GM19452 (cell line): ENCODE data around the gene DMRT1.

Experiments used
- ATAC-seq: cut with Tn5 transposase; IDR thresholded peaks from one replicate; pipeline ENCODE4 v1.9.1; 2021; ENCODE audit not compliant: unreplicated experiment

DMRT1 gene

DNA sequence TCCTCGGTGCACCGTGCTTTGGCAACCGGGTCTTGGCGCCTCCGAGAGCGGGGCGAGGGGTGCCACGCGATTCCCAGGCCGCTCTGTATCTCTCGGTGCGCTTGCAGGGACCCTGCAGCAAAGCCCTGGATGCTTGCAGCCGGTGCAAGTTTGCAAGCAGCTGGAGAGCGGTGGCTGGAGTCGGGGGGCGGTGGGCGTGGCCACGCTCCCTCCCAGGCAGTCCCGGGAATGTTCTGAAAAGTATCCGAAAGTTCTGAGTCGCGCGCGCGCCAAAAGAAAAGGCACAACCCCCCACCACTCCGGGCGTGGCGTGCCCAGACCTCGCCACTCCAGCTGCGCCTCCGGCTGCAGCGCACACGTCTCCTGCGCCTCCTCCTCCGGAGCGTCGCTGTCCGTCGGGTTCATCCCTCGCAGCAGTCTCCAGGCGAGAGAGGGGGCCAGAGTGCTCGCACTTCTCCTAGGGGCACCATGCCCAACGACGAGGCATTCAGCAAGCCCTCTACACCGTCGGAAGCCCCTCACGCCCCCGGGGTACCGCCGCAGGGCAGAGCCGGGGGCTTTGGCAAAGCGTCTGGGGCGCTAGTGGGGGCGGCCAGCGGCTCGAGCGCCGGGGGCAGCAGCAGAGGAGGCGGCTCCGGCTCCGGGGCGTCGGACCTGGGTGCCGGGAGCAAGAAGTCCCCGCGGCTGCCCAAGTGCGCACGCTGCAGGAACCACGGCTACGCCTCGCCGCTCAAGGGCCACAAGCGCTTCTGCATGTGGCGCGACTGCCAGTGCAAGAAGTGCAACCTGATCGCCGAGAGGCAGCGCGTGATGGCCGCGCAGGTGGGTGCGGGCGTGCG lies at the start of gene DMRT1:
Gene DMRT1 (plus strand): TSS at position 327 of the 839 bp plus-strand sequence. CDS start 142 bp downstream, at position 469.
- no peak for ATAC-seq

DNA sequence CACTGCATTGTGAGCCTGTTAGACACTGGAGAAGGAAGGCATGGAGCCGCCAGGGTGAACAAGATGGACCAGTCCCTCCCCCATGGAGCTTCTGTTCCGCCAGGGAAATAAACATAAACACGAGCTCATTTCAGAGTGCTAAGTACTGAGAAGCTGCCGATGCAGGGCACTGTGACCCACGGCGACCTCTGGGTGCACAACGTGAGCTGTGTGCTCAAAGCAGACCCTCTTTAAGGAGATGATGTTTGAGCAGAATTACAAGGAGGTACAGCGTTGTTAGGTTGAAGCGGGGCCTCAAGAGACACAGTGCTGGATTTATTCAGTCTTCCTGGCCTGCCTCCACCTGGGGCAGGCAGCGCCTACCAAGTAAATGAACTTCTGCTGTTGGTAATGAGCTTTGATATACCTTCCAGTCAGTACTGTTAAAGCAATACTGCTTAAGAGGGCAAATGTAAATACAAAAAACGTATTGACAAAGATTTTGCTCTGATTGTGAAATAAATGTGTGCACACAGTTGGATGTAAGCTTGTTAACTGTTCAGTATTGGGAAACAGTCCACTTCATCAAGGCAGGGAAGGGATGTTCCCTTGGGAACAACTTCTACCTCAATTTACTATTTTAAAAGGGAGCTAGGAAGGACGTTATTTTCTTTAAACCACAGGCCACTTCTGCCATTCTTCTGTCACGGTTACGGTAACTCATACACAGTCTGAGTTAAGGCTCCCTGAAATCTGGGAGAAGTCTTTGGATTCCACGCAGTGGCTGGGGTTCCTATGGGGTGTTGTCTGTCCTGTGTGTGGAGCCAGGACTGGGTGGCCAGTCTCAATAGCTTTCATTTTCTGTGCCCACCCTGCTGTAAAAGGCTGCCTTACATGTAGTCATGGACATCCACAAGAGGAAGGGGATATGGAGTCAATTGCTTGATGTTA lies 48.9 kb upstream of the DMRT1 start:
- no peak for ATAC-seq

DNA sequence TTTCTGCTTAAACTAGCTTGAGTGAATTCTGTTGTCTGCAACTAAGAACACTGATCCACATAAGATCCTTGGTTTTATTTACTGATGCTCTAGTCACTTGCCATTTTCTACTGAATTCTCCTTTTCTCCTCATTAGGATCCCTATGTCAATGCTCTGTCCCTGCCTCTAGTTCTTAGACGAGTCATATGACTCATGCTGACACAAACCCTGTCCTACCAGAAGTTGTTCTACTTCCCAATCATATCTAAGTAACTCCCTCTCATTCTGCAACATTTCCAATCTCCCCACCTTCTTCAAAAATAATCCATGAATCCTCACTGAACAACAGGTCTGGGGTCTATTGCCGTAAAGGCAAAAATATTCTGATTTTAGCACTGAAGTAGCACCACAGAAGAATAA lies 47.1 kb upstream of the DMRT1 start:
- ATAC-seq: no peak

DNA sequence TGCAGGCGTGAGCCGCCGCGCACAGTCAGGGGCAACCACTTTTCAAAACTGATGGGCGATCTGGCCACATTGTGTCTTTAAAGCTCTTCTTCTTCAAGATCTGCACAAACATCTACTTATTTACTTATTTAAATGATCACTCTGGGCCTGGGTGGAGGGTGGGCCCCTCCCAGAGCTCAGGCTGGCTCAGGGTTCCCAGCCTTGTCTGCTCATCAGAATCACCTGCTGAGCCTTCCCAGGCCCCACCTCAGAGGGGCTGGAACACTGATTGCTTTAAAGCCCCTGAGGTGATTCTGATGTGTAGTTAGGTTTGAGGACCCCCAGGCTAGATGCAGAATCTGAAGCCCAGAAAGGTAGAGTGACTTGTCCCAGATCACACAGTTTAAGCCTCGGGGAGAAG lies 45.6 kb upstream of the DMRT1 start:
- ATAC-seq: no peak

DNA sequence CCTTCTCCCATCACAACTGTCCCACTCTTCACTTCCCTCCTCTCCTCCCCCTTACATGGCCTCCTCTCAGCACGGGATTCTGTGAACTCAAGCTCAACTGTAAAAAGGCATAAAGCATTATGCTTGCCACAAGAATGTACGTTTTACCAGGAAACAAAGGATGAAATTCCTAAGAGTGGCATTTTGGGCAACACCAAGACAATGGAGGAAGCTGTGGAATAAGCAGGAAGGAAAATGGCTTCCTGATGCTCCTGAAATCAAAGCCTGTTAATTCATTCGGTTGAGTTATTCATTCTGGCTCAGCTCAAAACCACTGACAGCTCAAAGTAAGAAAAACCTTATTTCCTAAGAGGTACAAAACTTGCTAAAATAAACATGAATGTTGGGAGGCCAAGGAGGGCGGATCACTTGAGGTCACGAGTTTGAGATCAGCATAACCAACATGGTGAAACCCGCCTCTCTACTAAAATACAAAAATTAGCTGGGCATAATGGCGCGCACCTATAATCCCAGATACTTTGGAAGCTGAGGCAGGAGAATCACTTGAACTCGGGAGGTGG lies 40.8 kb upstream of the DMRT1 start:
- ATAC-seq: no peak

DNA sequence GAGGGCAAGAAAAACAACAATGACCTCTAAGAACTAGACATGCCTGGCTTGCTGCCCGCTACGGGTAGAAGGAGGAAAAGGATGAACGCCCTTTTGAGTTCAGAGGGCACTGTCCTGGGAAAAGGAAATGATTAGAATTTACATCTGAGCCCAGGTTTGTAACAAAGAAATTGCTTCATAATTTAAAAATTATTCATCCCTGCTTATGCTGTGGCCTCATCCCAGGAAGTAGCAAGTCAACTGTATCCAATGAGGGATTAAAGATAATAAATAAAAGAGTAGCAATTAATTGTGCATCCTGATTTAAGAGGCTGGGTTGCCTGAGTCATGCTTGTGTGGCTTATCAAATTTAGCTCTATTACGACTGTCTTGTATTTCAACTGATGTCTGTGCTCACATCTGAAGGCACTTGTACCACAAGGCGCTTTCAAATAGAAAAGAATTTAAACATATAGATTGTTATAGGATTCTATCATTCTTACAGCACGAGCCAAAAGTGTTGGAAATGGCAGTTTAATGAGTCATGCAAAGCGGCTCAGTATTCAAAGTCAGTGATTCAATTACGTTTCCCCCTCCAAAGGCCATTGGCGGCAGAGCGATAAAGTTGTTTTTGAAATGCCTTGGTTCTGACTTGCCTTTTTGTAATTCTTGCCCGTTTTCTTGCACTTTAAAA lies 40.0 kb upstream of the DMRT1 start:
- no peak for ATAC-seq

DNA sequence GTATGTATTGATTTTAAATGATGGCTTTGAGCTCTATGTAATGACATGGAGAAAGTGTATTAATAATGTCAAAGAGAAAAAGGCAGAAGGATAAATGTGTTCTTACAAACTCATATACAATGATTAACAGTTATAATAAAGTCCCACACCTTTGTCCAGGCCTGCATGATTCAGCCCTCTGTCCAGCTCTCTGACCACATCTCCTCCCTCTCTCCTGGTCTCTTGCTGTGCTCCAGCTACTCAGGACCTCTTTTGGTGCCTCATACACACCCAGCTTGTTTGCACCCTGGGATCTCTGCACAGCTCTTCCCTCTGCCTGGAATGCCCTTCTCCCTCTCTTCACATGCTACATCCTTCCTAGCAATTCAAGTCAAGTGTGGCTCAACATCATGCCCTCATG lies 37.5 kb upstream of the DMRT1 start:
- ATAC-seq: no peak

DNA sequence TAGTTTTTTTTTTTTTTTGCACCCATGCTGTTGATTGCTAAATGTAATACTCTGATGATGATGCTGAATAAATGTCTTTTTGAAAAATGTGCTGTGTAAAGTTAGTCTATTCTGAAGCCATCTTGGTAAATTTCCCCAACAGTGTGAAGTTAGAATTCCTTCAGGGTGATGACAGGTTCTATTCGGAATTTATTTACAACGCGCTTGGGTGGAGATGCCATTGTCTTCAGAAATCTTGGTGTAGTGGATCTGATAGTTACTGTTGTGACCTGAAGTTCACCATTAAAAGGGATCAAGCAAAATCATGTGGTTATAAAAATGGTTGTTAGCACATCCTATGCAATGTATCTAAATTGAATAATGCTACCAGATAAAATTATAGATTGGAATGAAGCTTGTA lies 36.3 kb upstream of the DMRT1 start:
- ATAC-seq: no peak

DNA sequence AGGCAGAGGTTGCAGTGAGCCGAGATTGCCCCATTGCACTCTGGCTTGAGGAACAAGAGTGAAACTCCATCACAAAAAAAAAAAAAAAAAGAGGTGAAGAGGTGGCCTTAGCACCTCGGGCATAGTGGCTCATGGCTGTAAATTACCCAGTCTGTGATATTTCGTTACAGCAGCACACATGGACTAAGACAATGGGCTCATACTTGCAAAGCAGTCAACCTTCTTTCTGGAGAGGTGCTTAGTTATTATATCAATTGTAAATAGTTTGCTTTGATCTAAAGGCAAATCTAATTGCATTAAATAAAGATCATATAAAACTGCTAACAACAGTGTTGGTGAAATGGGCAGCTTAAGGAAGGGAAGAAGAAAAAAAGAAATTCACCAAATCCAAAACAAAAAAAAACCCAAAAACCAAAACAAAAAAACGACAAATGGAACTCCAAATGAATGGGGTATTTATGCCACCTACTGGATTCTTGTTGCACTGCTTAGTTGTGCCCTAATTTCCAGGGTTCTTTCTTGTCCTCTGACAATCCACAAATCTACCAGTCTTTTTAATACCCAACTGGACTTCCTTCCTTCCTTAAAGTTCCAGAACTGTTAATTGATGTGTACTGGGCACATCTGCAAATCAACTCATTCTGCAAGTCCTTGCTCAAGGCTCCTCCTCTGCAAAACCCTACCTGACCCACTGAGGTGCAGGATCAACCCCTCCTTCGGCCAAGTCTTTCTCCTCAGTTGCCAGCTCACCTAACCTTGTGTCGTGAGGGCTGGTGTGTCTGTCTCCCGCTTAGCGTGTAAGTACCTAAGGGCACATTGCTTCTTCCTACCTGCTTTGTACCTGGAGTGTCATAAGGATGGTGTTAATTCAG lies 35.0 kb upstream of the DMRT1 start:
- ATAC-seq: no peak

DNA sequence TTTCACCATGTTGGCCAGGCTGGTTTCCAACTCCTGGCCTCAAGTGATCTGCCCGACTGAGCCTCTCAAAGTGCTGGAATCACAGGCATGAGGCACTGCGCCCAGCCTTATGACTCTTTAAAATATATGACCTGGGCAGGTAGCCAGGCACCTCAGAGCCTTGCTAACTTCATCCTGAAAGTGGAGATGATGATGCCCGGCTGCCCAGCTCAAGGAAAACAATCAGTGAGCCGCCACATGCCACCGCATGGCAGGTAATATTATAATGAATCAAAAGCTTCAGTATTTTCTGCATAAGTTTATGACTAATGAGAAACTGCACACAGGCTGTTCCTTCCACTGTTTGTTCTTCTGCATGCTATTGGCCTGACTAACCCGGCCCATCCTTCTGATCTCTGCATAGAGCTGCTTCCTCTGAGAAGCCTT lies 30.4 kb upstream of the DMRT1 start:
- no peak for ATAC-seq

DNA sequence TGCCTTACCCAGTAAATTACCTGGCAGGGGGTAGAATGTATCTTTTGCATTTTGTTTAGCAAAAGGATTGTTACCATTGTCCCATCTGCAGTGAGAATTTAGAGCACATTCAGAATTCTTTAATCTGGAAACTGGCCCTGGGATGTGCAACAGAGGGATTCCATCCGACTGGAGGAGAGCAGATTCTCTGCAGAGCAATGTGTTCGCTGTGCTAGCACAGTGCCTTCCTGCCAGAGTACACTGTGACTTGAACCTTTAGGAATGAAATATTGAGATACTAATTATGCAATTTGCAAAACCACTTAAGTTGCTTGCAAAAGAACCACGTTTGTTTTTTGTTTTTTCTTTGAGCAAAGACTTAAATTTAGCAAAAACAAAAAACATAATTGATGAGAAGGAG lies 22.5 kb upstream of the DMRT1 start:
- no peak for ATAC-seq

DNA sequence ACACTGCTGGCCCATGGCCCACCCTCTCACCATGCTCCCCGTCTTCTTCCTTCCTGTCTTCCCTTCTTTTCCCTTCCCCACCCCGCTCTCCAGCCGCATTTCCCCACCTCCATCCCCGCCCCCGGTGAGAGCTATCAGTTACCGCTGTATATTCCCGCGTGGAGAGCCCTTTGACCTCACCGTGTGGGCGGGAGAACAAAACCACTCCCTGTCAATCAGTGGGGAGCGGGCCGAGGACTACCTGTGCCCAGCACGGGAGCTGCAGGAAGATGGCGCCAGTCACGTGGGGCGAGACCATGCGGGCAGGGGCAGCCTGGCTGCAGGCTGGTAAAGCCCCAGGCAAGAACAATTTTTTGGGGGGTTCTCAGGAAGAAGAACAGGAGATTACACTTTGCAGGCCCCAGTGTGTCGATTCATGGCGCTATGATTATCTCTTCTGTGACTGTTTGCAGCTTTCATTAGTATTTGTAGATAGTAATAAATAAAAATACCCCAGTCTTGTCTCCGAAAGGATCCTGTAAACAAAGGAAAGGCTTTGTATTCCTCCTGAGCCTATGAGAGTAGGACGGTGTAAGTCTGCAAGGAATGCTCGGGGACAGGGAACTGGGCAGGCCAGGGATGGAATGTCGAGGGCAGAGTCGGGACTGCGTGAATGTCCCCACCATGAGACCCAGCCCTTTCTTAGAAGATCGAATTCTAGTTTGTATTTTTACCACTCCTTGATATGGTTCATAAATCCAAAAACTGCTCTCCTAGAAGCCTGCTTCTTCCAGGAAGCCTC lies 14.8 kb upstream of the DMRT1 start:
- ATAC-seq: no peak

DNA sequence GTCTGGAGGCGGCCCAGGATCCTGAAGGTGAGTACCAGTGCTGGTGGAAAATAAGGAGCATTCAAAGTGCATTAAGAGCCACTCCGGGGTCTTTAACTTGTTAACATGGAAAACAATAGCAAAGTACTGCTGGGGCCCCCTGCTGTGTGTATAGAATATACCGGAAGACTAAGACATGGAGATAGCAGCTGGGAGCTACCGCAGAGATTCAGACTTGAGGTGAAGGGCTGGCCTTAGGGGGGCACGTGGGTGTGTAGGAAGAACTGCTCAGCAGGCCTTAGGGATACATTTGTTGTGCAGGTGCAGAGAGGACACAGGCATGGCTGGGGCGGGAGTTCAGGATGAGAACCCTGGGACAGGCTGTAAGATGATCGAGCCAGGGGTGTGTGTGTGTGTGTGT lies 1.2 kb upstream of the DMRT1 start:
- ATAC-seq: no peak

DNA sequence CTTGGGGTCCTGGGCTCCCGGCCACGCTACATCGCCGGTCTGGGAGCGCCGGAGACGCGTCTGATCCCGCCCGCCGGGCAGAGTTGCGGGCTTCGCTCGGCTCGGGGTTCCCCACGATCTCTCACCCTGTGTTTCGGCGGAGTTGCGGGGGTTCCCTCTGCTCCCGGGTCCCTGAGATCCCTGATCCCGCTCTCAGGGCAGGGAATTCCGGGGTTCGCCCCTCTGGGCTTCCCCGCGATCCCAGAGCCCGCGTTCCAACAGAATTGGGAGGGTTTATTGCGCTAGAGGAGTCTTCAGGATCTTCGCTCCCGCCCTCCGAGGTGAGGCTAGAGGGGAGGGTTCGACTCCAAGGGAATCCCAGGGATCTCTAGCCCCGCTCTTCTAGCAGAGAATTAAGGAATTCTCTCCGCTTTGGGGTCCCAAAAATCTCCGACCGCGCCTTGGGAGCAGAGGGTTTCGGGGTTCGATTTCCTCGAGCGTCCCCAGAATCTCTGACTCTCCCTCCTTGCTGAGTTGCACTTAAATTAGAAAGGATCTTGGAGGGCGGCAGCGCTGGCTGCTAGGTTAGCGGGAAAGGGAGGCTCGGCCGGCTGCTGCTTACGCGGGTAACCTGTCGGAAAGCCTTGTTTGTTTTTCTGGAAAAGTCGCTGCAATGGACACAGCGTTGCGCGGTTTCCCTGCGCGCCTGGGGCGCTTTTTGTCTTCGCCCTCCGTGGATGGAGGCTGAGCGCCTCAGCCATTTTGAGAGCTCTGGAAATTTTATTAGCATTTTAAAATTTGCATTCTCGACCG lies 1.3 kb downstream of the DMRT1 start:
- no peak for ATAC-seq

DNA sequence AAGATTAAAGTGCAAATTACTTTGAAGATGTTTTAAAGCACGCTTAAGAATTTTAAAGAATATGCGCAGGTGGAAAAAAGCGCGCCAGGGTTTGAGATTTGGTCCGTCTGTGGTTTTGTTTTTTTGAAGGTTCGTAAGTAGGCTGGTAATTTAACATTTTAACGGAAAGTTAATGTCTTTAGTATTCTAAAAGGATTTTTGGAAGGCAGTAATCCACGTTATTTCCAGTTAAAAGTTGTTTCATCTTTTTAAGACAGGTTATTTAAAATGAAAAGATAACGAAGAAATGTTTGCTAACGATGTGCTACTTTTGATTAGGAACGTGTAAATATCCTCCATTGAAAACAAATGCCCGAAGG lies 1.9 kb downstream of the DMRT1 start:
- no peak for ATAC-seq

DNA sequence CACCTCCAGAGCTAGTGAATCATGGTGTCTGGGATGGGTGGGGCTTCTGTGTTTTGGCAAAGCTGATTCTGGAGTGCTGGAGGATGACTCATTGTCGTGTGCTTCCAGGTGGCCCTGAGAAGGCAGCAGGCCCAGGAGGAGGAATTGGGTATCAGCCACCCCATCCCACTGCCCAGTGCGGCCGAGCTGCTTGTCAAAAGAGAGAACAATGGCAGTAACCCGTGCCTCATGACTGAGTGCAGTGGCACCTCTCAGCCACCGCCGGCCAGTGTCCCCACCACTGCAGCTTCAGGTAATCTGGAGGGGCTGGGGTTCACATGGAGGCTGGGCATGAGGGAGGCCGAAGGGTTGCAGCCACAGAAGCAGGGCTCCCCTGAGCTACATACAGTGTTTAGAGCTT lies 5.4 kb downstream of the DMRT1 start:
- no peak for ATAC-seq

DNA sequence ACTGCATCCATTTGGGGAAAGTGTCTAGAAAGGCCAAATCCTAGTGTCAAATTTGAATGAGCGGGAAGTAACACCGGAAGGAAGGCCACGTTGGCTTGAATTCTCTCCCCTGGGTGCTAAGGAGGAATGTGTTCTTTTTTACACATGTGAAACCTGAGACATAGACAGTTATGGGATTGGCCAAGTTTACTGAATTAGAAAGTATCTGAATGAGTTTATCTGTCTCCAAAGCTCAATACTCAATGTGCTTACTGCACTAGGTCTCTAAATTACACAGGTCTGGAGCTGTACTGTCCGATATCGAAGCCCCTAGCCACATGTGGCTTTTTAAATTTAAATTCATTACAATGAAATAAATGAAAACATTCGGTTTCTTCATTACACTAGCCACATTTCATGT lies 6.0 kb downstream of the DMRT1 start:
- ATAC-seq: no peak

DNA sequence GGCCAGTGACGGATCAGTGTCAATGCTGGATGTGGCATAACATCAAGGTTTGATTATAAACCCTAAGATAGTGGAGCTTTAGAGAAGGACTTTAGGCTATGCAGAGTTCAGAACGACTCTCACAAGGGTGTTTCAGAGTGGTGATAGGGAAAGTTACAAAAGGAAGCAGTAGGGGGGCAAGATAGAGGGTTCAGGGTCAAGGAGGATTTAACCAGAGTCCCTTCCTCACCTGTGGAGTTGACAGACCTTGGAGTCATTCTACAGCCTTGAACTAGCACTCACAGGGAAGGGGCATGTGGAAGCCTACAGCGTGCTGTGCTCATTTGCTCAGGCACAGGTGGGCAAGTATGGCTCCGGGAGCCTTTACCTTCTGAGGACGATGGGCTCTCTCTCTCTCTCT lies 7.9 kb downstream of the DMRT1 start:
- no peak for ATAC-seq

DNA sequence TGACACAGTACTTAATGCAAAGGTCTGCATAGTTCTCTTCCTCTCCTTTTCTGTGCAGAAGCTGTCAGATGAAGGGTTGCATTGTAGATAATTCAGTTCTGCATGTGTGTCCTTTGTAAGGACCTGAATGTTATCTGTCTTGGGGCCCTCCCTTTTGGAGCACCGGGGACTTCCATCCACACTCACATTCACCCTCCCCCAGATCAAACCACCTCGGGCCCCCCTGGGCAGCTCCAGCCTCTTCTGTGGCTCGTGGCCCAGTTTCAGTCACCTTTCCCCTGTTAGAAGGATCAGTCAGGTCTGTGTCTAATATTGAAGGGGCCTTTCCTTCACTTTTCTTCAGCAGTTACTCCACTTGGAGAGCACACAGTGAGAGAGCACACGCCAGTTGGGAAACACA lies 11.0 kb downstream of the DMRT1 start:
- no peak for ATAC-seq
